GM18519 (cell line): ENCODE results near the gene IL12RB2.
"Not testable (repeated sequence)": the region's sequence is repeated elsewhere in the genome, so short reads cannot be mapped to it uniquely, and the experiment has no call there.

Experiments used
- ATAC-seq: cut with Tn5 transposase; IDR thresholded peaks from one replicate; pipeline ENCODE4 v1.9.1; 2021; ENCODE audit warnings: mild to moderate bottlenecking, moderate library complexity; ENCODE audit not compliant: unreplicated experiment, low FRiP score

IL12RB2 gene

DNA sequence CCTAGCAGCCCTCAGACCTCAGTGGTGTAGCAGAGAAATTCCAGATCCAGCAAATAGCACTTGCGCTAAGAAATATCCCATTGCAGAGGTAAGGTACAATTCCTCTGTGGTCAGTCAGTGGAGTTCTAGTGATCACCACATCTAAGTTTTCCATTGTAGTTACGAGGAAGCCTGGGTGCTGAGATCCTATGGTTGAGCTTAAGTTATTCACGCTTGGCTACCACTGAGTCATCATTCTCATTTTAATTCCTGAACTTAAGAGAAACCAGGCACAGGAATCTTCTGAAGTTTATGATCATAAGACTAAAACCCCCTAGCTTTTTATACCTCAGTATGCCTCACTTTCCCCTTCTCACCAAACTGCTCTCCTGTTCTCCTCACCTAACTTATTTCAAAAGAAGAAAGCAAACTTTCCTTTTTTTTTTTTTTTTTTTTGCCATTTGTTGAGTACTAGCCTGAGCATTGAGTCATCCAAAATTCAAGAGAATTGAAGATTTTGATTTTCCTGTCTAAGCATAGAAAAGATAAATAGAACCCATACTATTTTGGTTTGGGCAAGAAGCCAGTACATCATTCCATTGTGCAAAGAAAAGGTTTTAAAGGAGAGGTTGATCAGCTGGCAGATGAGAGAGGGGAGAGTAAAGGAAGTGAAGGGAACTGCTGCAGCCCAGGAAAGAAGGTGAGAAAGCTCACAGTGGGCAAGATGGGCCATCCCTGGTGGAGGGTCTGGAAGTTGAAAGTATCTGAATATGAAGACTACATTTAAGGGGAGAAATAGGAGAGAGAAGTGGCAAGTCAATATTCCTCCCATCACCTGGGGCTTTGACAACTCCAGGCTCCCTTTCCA is 82.6 kb downstream of the IL12RB2 start:
- no peak for ATAC-seq

DNA sequence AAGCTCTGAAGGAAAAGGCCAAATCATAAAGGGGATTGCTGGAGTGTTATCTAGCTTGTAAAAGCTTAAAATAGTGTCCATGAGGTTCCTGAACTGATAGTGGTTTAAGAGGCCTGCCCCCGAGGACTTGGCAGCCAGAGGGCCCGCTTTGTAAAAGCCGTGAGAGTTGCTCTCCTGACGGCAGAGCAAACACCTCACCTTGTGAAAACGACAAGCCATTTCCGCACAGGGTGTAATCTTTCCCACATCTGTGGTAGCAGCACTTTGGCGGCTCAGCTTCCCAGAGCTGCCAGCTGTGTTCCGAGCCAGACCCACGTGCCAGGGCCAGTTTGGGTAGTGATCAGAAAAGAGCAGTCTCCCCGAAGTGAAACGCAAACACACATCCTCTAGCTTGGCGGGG is 85.6 kb downstream of the IL12RB2 start:
- no peak for ATAC-seq

DNA sequence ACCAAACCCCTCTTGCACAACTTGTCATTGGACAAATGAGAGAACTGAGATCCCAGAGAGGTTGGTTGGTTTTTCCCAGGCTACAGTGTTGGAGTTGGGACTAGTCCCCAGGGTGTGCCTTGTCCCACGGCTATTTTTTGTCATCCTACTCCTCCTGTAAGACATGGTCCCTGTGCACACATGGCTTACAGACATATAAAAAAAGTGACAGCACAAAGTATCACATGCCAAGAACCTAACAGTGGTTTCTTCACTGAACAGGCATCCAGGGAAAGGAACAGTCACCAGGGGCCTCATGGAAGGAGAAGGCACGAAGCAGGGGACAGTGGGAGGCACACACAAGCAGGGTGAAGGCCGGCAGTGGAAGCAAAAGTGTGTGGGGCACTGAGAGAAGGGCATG is 86.1 kb downstream of the IL12RB2 start:
- no peak for ATAC-seq

GRCh38 chr1:67394548-67394947 is 86.9 kb downstream of the IL12RB2 start:
- ATAC-seq, result no peak

DNA sequence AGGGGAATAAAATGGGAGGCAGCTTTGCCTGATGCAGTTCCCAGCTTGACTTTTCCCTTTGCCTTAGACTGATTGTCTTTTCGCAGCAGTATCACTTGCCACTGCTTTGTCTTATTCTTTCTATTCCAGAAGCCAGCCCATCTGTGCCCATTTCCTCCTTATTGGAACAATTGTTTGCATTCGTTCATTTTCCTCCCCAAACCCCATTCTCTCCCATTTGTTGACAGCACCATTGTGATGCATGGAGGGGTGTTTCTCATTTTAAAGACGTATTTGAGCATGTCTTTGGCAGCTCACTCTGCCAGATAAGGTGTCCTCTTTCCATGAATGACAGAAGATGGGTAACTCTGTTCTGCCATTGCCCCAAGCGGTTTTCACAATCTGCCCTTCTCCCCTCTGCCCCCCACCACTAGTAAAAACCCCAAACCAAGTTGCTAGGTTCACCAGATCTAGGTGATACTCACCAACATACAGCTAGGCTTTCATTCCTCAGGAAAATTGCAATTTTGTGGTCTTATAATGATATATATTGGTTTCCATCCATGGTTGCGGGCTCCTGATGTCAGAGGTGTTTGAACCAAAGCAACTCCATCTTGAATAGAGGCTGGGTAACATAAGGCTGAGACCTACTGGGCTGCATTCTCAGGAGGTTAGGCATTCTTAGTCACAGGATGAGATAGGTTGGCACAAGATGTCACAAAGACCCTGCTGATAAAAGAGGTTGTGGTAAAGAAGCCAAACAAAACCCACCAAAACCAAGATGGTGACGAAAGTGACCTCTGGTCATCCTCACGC is 91.7 kb downstream of the IL12RB2 start:
- ATAC-seq, result no peak

GRCh38 chr1:67400029-67400786 is 92.5 kb downstream of the IL12RB2 start:
- ATAC-seq, result not testable (repeated sequence)

GRCh38 chr1:67401443-67401842 is 93.8 kb downstream of the IL12RB2 start:
- no peak for ATAC-seq

DNA sequence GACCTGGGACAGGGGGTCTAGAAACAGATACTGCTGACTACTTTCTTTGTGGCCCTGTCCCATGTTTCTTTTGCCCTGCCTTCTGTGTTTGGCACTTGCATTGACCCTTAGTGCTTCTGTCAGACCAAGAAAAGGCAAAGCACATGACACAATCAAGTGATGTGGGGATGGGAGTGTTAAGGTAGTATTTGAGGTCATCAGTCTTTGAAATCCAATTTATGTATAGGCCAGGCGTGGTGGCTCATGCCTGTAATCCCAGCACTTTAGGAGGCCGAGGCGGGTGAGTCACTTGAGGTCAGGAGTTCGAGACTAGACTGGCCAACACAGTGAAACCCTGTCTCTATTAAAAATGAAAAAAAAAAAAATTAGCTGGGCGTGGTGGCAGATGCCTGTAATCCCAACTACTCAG is 96.5 kb downstream of the IL12RB2 start:
- ATAC-seq, result no peak

GRCh38 chr1:67405473-67406245 is 98.0 kb downstream of the IL12RB2 start:
- ATAC-seq, result no peak

GRCh38 chr1:67407498-67407897 is 99.8 kb downstream of the IL12RB2 start:
- ATAC-seq, result no peak

DNA sequence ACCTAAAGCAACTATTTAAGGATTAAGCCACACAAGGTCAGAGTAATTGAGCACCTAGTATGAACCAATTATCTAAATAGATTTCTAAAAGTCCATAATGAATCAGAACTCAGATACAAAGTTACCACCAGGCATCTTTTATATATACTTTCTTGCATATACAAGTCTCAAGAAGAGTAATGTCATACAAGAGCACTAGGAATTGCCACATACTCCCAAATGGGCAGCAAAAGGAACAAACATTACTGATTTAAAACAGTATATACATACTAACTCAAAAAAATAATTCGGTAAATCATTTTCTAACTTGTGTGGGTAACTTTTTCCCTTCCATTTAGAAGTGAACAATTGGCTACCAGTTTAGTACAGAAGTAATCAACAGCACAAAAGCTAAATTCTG is 100.5 kb downstream of the IL12RB2 start:
- no peak for ATAC-seq

GRCh38 chr1:67413101-67413500 is 105.4 kb downstream of the IL12RB2 start:
- ATAC-seq, result not testable (repeated sequence)

DNA sequence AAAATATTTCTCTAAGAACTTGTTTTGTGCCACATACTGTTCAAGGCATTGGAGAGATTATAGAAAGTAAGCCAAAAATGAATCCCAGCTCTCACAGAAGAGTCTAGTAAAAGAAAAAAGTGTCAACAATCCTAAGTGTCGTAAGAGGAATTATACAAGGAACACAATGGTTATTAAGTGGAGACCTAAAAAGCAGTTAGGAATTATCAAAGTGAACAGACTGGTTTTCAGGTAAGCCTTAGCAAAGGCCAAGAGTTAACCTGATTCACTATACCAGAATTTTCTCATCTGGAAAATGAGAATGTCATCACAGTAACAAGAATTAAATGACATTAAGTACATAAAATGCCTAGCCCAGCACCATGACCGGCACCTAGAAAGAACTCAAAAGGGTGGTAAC is 106.9 kb downstream of the IL12RB2 start:
- ATAC-seq, result no peak

GRCh38 chr1:67415041-67415440 is 107.4 kb downstream of the IL12RB2 start:
- ATAC-seq, result no peak

- not testable (repeated sequence) for ATAC-seq
These were observed 110.1 kb downstream of the IL12RB2 start for GRCh38 chr1:67417733-67418132.

- no peak for ATAC-seq
These were observed 111.3 kb downstream of the IL12RB2 start for GRCh38 chr1:67418839-67419586.

DNA sequence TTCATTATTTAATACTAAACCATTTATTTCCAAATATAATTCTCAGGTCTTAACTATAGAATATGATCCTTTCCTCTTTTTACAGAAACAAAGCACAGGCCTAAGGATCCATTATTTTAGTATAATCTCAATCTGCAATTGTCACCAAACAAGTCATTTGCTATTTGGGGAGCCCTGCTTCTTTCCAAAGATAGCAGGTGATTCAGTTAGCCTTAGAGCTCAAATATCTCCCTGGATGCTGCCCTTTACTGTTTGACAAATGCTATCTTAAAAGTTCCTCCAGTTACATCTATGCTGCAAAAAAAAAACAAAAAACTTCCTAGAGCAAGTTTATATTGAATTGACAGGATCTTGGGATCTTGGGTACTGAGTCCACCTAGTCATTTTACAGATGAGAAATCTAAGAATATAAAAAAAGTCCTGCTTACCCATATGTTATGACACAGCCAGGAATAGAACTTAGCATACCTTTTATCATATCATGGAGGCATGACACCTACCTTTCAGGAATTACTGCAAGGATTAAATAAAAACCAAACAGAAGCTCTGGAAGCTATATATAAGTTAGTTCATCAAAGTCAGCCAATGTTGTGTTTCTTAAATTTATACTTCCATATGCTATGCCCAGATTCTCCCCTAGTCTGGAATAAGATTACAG is 113.3 kb downstream of the IL12RB2 start:
- ATAC-seq, result no peak

DNA sequence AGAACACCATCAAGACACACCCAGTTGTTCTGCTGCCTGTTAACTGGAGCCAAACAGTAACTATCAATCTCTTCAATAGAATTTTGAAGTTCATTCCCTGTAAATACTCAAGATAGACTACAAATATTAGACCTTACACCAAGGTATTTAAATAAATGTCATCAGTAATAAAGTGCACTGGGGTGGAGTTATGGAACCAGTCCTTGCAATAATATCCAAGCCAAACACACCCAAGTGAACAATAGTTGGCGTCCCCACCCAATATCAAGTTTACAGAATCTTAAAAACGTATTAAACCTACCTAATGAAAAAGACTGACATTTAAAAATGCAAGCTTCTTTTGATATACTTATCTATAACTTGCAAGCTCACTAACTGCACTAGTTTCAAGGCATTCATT is 119.8 kb downstream of the IL12RB2 start:
- ATAC-seq, result no peak

DNA sequence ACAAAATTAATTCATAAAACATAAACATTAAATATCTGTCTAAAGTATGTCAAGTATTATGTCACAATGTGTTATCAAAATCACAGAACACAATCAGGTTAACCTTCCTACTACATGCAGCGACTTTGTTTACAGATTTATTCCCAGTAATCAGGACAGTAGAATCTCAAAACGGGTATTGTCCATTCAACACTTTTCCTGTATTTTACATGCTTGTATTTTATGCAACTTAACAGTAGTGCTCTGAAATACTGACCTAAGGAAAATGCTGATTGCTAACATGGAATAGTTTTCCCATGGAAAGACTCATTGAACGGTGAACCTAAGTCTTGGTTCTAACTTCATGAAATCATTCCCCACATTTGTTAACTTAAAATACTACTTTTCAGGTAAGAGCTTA is 120.3 kb downstream of the IL12RB2 start:
- ATAC-seq, result no peak
